HepG2 (cell line): ENCODE data around the gene GNAI2. TPM values are rescaled to one million over a fixed set of nuclear protein-coding genes. Genes with fewer than 3 reads are reported as not detected.

ENCODE experiments used
- AGO2 ChIP-seq: fragments of 200-400 bp; formaldehyde crosslinking; optimal IDR thresholded peaks from 2 replicates; pipeline ENCODE3; 2017; ENCODE audit warnings: mild to moderate bottlenecking, low read depth, low read length, moderate library complexity
- EHMT2 ChIP-seq: fragments of 200-600 bp; sonication (generic); IDR thresholded peaks from 2 replicates; pipeline ENCODE4 v1.7.0; 2017; ENCODE audit warnings: antibody characterized with exemption, low read depth, low read length, borderline replicate concordance
- GABPA ChIP-seq, 2 experiments: IDR thresholded peaks; 2 replicates each; pipeline ENCODE4 v1.6.1; 2011 to 2016; ENCODE audit warnings: low read depth in 2 of 2, low read length in 1 of 2, missing biosample characterization in 1 of 2, missing genetic modification characterization in 1 of 2
- HDAC1 ChIP-seq: sonication (generic); formaldehyde crosslinking; IDR thresholded peaks from 2 replicates; pipeline ENCODE4 v1.5.1; 2020; ENCODE audit warnings: mild to moderate bottlenecking, missing genetic modification reagents
- JUND ChIP-seq: sonication (generic); formaldehyde crosslinking; IDR thresholded peaks from 2 replicates; pipeline ENCODE4 v1.8.0; 2022; ENCODE audit warnings: mild to moderate bottlenecking, missing genetic modification reagents
- NR2F6 ChIP-seq, 2 experiments: IDR thresholded peaks; 2 replicates each; pipeline ENCODE4 v1.6.1; 2016; ENCODE audit warnings: antibody characterized with exemption in 1 of 2, mild to moderate bottlenecking in 1 of 2
- SMC3 ChIP-seq: IDR thresholded peaks from 2 replicates; pipeline ENCODE4 v1.6.1; 2011; ENCODE audit warnings: low read length, improper control_type of control experiment
- SNAPC2 ChIP-seq: sonication (generic); formaldehyde crosslinking; IDR thresholded peaks from 2 replicates; pipeline ENCODE4 v1.8.1; 2022; ENCODE audit warnings: mild to moderate bottlenecking, missing genetic modification reagents
- SOX5 ChIP-seq: IDR thresholded peaks from 2 replicates; pipeline ENCODE4 v1.6.1; 2016; ENCODE audit warnings: borderline replicate concordance
- SP1 ChIP-seq, 2 experiments: fragments of 450-650 bp in 1 of 2; sonication (generic) in 1 of 2; formaldehyde crosslinking in 1 of 2; IDR thresholded peaks; 2 replicates each; pipeline versions ENCODE4 v1.4.0 to v1.6.1; 2016 to 2020; ENCODE audit warnings: missing genetic modification reagents in 1 of 2
- TMF1 ChIP-seq: sonication (generic); formaldehyde crosslinking; IDR thresholded peaks from 2 replicates; pipeline ENCODE4 v1.8.1; 2022; ENCODE audit warnings: low read depth, missing genetic modification reagents
- ZFP37 ChIP-seq: sonication (generic); formaldehyde crosslinking; IDR thresholded peaks from 2 replicates; pipeline ENCODE4 v1.4.0; 2020; ENCODE audit warnings: missing genetic modification reagents, borderline replicate concordance
- ZNF180 ChIP-seq: sonication (generic); formaldehyde crosslinking; IDR thresholded peaks from 2 replicates; pipeline ENCODE4 v1.4.0; 2020; ENCODE audit warnings: low read depth, missing genetic modification reagents, borderline replicate concordance
- ZNF598 ChIP-seq: sonication (generic); formaldehyde crosslinking; IDR thresholded peaks from 2 replicates; pipeline ENCODE4 v1.5.1; 2020; ENCODE audit warnings: mild to moderate bottlenecking, missing genetic modification reagents, borderline replicate concordance
- polyA plus RNA-seq, 8 experiments: library from polyadenylated mRNA; depleted of rRNA in 3 of 8; stranded (reverse) in 7 of 8; unstranded in 1 of 8; fragments of >200 nt; fragmentation: Illumina TruSeq in 4 of 8; extraction: Trizol in 4 of 8; gene quantifications; 2 replicates each; pipeline versions ENCODE4 v1.2.1 to v1.2.3, GENCODE V29; 2011 to 2016; ENCODE audit warnings: low read depth in 4 of 8, missing spikeins in 1 of 8, mixed read lengths in 1 of 8; ENCODE audit not compliant: insufficient read depth in 1 of 8
- total RNA-seq, 5 experiments: library from RNA; depleted of rRNA; stranded (reverse); fragments of >200 nt; fragmentation: Illumina TruSeq; extraction: Trizol; gene quantifications; 2 replicates each; pipeline ENCODE4 v1.2.3, GENCODE V29; 2016; ENCODE audit warnings: low read depth in 1 of 5
- TF ChIP-seq, protein P1 (sequence below), 2 experiments: sonication (generic) in 1 of 2; formaldehyde crosslinking in 1 of 2; IDR thresholded peaks; 2 replicates each; pipeline versions ENCODE4 v1.4.0 to v1.6.1; 2016 to 2020; ENCODE audit warnings: borderline replicate concordance in 1 of 2, low read depth in 1 of 2, mild to moderate bottlenecking in 1 of 2, missing genetic modification reagents in 1 of 2
- TF ChIP-seq, protein P2 (sequence below): sonication (generic); formaldehyde crosslinking; IDR thresholded peaks from 2 replicates; pipeline ENCODE4 v1.4.0; 2020; ENCODE audit warnings: missing genetic modification reagents, borderline replicate concordance
- TF ChIP-seq, protein P3 (sequence below): sonication (generic); formaldehyde crosslinking; IDR thresholded peaks from 2 replicates; pipeline ENCODE4 v1.4.0; 2020; ENCODE audit warnings: mild to moderate bottlenecking, missing genetic modification reagents

GNAI2 gene
- total and polyA plus RNA-seq, 2 of the 13 experiments (the other 11 are each of a cell fraction or from before 2014, with no cell fraction given) = 51.1 to 66.2 TPM

DNA sequence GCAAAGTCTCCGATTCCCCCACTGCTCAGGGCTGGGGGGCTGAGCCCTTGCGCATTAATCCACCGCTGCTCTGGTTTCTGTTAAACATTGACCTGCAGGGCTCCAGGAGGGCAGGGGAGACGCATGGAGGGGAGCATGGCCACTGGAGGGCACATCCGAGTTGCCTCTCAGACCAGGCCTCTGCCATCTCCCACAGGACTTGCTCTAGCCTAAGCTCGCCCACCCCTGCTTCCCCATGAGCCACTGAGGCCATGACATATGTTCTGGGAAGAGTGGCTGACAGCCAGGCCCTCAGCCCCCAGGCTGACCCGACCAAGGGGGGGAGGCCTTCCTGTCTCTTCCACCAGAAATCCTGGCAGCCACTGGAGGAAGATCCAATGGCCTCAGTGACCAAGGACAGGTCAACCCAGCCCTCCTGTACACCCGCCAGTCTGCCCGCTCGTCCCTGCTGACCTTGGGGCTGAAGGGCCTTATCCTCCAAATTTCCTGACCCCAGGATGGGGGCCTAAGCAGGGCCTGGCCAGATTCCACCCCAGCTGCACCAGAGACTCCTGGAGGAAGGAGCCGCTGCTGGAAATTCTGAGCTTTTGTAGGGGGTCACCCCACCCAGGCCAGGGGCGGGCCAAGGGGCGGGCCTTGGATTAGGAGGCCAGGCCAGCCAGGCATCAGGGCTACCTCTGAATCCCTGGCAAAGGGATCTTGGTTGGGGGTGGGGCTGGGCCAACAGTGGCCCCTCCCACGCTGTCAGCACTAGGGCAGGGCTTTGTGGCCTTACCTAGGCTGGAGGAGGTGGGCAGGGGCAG lies 67.2 kb downstream of the GNAI2 start, which contains the start of gene HYAL1 (continued):
- TF ChIP-seq, protein P1, sequence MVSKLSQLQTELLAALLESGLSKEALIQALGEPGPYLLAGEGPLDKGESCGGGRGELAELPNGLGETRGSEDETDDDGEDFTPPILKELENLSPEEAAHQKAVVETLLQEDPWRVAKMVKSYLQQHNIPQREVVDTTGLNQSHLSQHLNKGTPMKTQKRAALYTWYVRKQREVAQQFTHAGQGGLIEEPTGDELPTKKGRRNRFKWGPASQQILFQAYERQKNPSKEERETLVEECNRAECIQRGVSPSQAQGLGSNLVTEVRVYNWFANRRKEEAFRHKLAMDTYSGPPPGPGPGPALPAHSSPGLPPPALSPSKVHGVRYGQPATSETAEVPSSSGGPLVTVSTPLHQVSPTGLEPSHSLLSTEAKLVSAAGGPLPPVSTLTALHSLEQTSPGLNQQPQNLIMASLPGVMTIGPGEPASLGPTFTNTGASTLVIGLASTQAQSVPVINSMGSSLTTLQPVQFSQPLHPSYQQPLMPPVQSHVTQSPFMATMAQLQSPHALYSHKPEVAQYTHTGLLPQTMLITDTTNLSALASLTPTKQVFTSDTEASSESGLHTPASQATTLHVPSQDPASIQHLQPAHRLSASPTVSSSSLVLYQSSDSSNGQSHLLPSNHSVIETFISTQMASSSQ (IDR thresholded peaks at IDR 0.05; ENCODE audit: low read depth) = peak; percentile 92
- TF ChIP-seq, protein P1 (CRISPR knock-in tag; IDR thresholded peaks at IDR 0.05; ENCODE audit: borderline replicate concordance) = peak; percentile 95
- TF ChIP-seq, protein P2, sequence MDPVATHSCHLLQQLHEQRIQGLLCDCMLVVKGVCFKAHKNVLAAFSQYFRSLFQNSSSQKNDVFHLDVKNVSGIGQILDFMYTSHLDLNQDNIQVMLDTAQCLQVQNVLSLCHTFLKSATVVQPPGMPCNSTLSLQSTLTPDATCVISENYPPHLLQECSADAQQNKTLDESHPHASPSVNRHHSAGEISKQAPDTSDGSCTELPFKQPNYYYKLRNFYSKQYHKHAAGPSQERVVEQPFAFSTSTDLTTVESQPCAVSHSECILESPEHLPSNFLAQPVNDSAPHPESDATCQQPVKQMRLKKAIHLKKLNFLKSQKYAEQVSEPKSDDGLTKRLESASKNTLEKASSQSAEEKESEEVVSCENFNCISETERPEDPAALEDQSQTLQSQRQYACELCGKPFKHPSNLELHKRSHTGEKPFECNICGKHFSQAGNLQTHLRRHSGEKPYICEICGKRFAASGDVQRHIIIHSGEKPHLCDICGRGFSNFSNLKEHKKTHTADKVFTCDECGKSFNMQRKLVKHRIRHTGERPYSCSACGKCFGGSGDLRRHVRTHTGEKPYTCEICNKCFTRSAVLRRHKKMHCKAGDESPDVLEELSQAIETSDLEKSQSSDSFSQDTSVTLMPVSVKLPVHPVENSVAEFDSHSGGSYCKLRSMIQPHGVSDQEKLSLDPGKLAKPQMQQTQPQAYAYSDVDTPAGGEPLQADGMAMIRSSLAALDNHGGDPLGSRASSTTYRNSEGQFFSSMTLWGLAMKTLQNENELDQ (CRISPR knock-in tag) = no peak
- peak; percentile 65; the same call in 1 of the 2 replicates for TF ChIP-seq JUND
- peak; percentile 63; the same call in 1 of the 2 replicates for TF ChIP-seq TMF1 (CRISPR knock-in tag)
- peak; percentile 96 for TF ChIP-seq SNAPC2 (CRISPR knock-in tag)
- TF ChIP-seq EHMT2 = no peak
- no peak for TF ChIP-seq ZNF180 (CRISPR knock-in tag)
- TF ChIP-seq NR2F6 (IDR thresholded peaks at IDR 0.05) = peak; percentile 34; the same call in 1 of the 2 replicates
- TF ChIP-seq NR2F6 (CRISPR knock-in tag; IDR thresholded peaks at IDR 0.05) = peak; percentile 60
- peak; percentile 44; the same call in 1 of the 2 replicates for TF ChIP-seq ZFP37 (CRISPR knock-in tag)
- TF ChIP-seq, protein P3, sequence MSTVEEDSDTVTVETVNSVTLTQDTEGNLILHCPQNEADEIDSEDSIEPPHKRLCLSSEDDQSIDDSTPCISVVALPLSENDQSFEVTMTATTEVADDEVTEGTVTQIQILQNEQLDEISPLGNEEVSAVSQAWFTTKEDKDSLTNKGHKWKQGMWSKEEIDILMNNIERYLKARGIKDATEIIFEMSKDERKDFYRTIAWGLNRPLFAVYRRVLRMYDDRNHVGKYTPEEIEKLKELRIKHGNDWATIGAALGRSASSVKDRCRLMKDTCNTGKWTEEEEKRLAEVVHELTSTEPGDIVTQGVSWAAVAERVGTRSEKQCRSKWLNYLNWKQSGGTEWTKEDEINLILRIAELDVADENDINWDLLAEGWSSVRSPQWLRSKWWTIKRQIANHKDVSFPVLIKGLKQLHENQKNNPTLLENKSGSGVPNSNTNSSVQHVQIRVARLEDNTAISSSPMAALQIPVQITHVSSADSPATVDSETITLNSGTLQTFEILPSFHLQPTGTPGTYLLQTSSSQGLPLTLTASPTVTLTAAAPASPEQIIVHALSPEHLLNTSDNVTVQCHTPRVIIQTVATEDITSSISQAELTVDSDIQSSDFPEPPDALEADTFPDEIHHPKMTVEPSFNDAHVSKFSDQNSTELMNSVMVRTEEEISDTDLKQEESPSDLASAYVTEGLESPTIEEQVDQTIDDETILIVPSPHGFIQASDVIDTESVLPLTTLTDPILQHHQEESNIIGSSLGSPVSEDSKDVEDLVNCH (CRISPR knock-in tag) = no peak; the same call in 1 of the 2 replicates
- peak; percentile 82 for TF ChIP-seq AGO2
- TF ChIP-seq SP1 (IDR thresholded peaks at IDR 0.05) = no peak
- TF ChIP-seq SP1 (CRISPR knock-in tag; IDR thresholded peaks at IDR 0.05) = peak; percentile 80
- peak; percentile 78; the same call in 1 of the 2 replicates for TF ChIP-seq ZNF598 (CRISPR knock-in tag)
- no peak for TF ChIP-seq GABPA (IDR thresholded peaks at IDR 0.05; ENCODE audit: low read depth, low read length)
- no peak; the same call in 1 of the 2 replicates for TF ChIP-seq GABPA (CRISPR knock-in tag; IDR thresholded peaks at IDR 0.05; ENCODE audit: low read depth)
- 0 out of 2 replicates have a peak, but pooled peaks have one; percentile 18 for TF ChIP-seq SOX5 (CRISPR knock-in tag)
- TF ChIP-seq SMC3 = peak; percentile 64; the same call in 1 of the 2 replicates
- TF ChIP-seq HDAC1 (CRISPR knock-in tag) = peak; percentile 83
